Liver (tissue), 3 donors: ENCODE data around the gene GOLGA8A.
"Not testable (repeated sequence)": the region's sequence is repeated elsewhere in the genome, so short reads cannot be mapped to it uniquely, and the experiment has no call there.

Source experiments
- CTCF ChIP-seq: fragments of 150-350 bp; IDR thresholded peaks from 2 replicates; pipeline ENCODE4 v1.5.1; 2017; ENCODE audit warnings: improper control_type of control experiment, low read depth, low read length; ENCODE audit not compliant: missing input control
- EGR1 ChIP-seq, 2 donors: IDR thresholded peaks; 2 replicates each; pipeline ENCODE4 v1.6.1; 2016 to 2018; ENCODE audit warnings: antibody characterized with exemption in 2 of 2, low read depth in 2 of 2
- FOXA1 ChIP-seq: IDR thresholded peaks from 2 replicates; pipeline ENCODE4 v1.6.1; 2016; ENCODE audit warnings: antibody characterized with exemption
- REST ChIP-seq: IDR thresholded peaks from 2 replicates; pipeline ENCODE4 v1.6.1; 2016; ENCODE audit warnings: antibody characterized with exemption, mild to moderate bottlenecking
- RXRA ChIP-seq, 2 donors: IDR thresholded peaks; 2 replicates each; pipeline ENCODE4 v1.6.1; 2017 to 2018; ENCODE audit warnings: antibody characterized with exemption in 2 of 2, mild to moderate bottlenecking in 1 of 2
- TAF1 ChIP-seq: conservative IDR thresholded peaks from 2 replicates; pipeline ENCODE4 v1.6.1; 2016; ENCODE audit warnings: antibody characterized with exemption, mild to moderate bottlenecking
- YY1 ChIP-seq: IDR thresholded peaks from 2 replicates; pipeline ENCODE4 v1.6.1; 2016; ENCODE audit warnings: antibody characterized with exemption, mild to moderate bottlenecking
- donor health status: healthy.
- donor health status: healthy.

GRCh38 chr15:34409511-34409910 is 28.1 kb downstream of the GOLGA8A start:
- TF ChIP-seq CTCF; YY1; TAF1; RXRA (IDR thresholded peaks at IDR 0.05); REST; FOXA1; EGR1 (IDR thresholded peaks at IDR 0.05; ENCODE audit: low read depth in 2 of 2): not testable (repeated sequence)
